Neural crest cell (in vitro differentiated cells): ENCODE results near the gene BACH2. TPM values are rescaled to one million over a fixed set of nuclear protein-coding genes. Genes with fewer than 3 reads are reported as not detected.

ENCODE experiments used
- DNase-seq: peaks from one replicate; pipeline ENCODE4 v3.0.0; 2021; ENCODE audit warnings: low read depth, mixed read lengths, low spot score
- H3K27ac Mint-ChIP-seq: one replicate; pipeline ENCODE4 v1.8.0; 2021; ENCODE audit warnings: mild to moderate bottlenecking, mixed read lengths; ENCODE audit not compliant: unreplicated experiment
- H3K27me3 Mint-ChIP-seq: 2 replicates; pipeline ENCODE4 v1.8.0; 2021; ENCODE audit warnings: low read depth, mild to moderate bottlenecking, mixed read lengths
- H3K36me3 Mint-ChIP-seq: 2 replicates; pipeline ENCODE4 v1.8.0; 2021; ENCODE audit warnings: low read depth, mild to moderate bottlenecking, mixed read lengths
- H3K4me1 Mint-ChIP-seq: 2 replicates; pipeline ENCODE4 v1.8.0; 2021; ENCODE audit warnings: mixed read lengths
- H3K4me3 Mint-ChIP-seq: one replicate; pipeline ENCODE4 v1.8.0; 2021; ENCODE audit warnings: mild to moderate bottlenecking, mixed read lengths
- H3K9me3 Mint-ChIP-seq: 2 replicates; pipeline ENCODE4 v1.8.0; 2021; ENCODE audit warnings: mixed read lengths
- CTCF ChIP-seq: fragments of 200-600 bp; sonication (generic); conservative IDR thresholded peaks from 2 replicates; pipeline ENCODE4 v1.5.0; 2021; ENCODE audit warnings: antibody characterized with exemption, mild to moderate bottlenecking
- total RNA-seq: library from RNA; stranded (reverse); gene quantifications from 2 replicates; pipeline ENCODE4 v1.2.1, GENCODE V29; 2021

BACH2 gene
- total RNA-seq, 1 donor from 2014 or later, result 13.1 TPM

GRCh38 chr6:90044182-90044832 is 252.3 kb downstream of the BACH2 start:
- TF ChIP-seq CTCF, result no peak
- H3K9me3 Mint-ChIP-seq, result no peaks in the 10 kb centered on the region
- H3K27ac Mint-ChIP-seq, result no peak overlapping the region
- no peak overlapping the region for H3K4me3 Mint-ChIP-seq
- H3K36me3 Mint-ChIP-seq, result peaks cover 2% of the 10 kb centered on the region
- H3K27me3 Mint-ChIP-seq, result no peaks in the 10 kb centered on the region
- H3K4me1 Mint-ChIP-seq, result peaks cover 9% of the 10 kb centered on the region
- no peak for DNase-seq

GRCh38 chr6:90040931-90041330 is 255.7 kb downstream of the BACH2 start:
- TF ChIP-seq CTCF, result no peak
- Mint-ChIP-seq H3K4me3 (no peak overlapping the region), H3K27ac (no peak overlapping the region), H3K27me3 (no peaks in the 10 kb centered on the region), H3K4me1 (peaks cover 3% of the 10 kb centered on the region), H3K36me3 (peaks cover 6% of the 10 kb centered on the region), H3K9me3 (no peaks in the 10 kb centered on the region)
- DNase-seq, result no peak

- Mint-ChIP-seq H3K4me1 (peaks cover 9% of the 10 kb centered on the region), H3K27ac (no peak overlapping the region), H3K36me3 (peaks cover 6% of the 10 kb centered on the region), H3K9me3 (no peaks in the 10 kb centered on the region), H3K4me3 (no peak overlapping the region), H3K27me3 (no peaks in the 10 kb centered on the region)
- DNase-seq, result no peak
- no peak for TF ChIP-seq CTCF
Measured at GRCh38 chr6:90039911-90040310, 256.7 kb downstream of the BACH2 start.

- no peaks in the 10 kb centered on the region for H3K9me3 Mint-ChIP-seq
- peaks cover 6% of the 10 kb centered on the region for H3K36me3 Mint-ChIP-seq
- no peak for DNase-seq
- H3K4me3 Mint-ChIP-seq, result no peak overlapping the region
- no peak overlapping the region for H3K27ac Mint-ChIP-seq
- no peak for TF ChIP-seq CTCF
- no peaks in the 10 kb centered on the region for H3K27me3 Mint-ChIP-seq
- H3K4me1 Mint-ChIP-seq, result peaks cover 13% of the 10 kb centered on the region
Measured at GRCh38 chr6:90038961-90039653, 257.5 kb downstream of the BACH2 start.

- Mint-ChIP-seq H3K27ac (no peak overlapping the region), H3K27me3 (no peaks in the 10 kb centered on the region), H3K9me3 (peaks cover 4% of the 10 kb centered on the region), H3K4me1 (peaks cover 21% of the 10 kb centered on the region), H3K36me3 (peaks cover 11% of the 10 kb centered on the region), H3K4me3 (no peak overlapping the region)
- no peak for DNase-seq
- TF ChIP-seq CTCF, result no peak
Measured at GRCh38 chr6:90036963-90037362, 259.7 kb downstream of the BACH2 start.
